Measurements from ENCODE around the gene EEF1AKMT1. TPM values are rescaled to one million over a fixed set of nuclear protein-coding genes. Genes with fewer than 3 reads are reported as not detected.
"Not testable (repeated sequence)": the region's sequence is repeated elsewhere in the genome, so short reads cannot be mapped to it uniquely, and the experiment has no call there.

EEF1AKMT1 gene
- total RNA-seq, 1 donor from 2014 or later: 12.9 TPM

GRCh38 chr13:20776751-20777150 is 3.0 kb upstream of the EEF1AKMT1 start:
- no peak for DNase-seq

DNA sequence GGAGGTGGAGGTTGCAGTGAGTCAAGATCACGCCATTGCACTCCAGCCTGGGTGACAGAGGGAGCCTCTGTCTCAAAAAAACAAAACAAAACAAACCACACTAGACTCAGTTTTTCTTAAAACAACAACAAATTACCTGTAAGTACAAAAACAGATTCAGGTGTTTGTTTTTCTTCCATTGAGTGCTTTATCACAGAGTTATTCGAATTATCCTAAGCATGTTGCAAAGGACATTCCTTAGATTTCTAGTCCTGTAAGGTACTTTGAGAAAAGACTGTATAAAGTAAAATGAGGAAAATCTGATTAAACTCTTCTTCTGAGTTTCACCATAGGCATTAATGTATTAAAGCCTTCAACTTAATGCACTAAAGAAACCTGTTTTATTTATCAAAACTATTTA is 2.2 kb upstream of the EEF1AKMT1 start:
- no peak for DNase-seq

GRCh38 chr13:20774746-20775145 is 985 bp upstream of the EEF1AKMT1 start:
- DNase-seq: no peak

DNA sequence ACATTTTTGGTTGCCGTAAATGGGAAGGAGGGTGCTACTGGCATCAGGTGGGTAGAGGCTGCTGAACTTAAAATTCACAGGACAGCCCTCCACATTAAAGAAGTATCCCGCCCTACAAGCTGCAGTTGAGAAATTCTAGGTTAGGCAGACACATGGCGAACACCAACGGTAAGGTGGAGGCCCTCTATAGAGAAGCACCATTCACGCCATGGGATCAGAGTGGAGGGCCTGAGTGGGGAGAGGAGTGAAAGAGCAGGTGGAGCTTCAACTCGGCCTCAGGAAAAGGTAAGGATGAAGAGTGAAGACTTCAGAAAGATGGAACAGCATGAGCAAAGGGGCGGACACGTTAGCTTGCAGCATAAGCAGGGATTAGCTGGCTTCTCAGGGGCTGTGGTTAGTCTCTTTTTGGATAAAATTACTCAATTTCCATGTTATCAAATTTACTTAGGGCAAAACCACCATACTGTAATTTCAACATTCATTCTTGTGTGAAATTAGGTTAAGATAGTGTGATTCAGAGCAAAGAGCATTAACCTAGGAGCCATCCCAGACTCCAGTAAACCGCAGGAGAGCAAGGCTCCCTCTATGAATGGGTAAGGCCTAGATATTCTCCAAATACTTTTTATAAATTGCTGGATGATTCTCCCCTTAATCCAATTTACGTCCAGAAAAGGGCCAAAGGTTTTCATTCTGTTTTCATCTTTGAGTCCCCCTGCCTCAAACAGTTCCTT is 1.2 kb downstream of the EEF1AKMT1 start:
- DNase-seq: no peak

- DNase-seq: no peak
These were observed 3.9 kb downstream of the EEF1AKMT1 start for GRCh38 chr13:20769834-20770233.

DNA sequence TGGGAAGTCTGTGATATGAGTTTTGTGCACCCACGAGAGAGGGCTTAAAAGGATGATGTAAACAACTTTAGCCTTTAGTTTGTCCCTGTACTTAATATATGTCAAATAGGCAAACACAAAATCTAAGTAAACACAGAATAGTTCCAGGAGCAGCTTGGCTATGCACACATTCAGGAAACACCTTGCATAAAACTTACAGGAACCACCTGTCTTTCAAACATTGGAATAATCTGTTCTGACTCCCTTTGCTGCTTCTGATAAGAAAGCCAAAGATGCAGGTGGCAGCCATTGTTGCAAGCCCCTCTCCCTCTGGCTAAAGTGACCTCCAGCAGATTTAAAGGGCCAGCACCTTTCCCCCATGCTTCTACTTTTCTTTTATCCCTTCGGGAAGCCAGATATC is 4.7 kb downstream of the EEF1AKMT1 start:
- no peak for DNase-seq

DNA sequence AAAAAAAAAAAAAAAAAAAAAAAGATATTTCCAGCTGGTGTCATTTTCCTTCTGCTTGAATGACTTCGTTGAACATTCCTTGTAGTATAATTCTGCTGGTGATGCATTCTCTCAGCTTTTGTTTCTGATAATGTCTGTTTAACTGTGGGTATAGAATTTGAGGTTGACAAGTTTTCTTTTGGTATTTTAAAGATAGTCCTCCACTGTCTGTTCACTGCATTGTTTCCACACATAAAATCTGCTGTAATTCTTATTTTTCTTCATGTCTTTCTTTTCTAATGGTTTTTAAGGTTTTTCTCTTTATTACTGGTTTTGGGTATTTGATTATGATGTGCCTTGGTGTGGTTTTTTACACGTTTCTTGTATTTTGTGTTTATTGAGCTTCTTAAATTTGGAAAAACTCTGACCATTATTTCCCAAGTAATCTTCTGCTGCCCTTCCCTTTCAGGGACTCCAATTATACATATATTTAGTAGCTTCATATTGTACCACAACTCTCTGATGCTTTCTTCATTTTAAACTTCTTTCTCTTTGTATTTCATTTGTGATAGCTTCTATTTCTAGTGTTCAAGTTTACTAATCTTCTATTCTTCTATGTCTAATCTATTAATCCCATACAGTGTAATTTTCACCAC is 6.3 kb downstream of the EEF1AKMT1 start:
- no peak for DNase-seq

GRCh38 chr13:20760872-20761271 is 12.9 kb downstream of the EEF1AKMT1 start:
- no peak for DNase-seq

- no peak for DNase-seq
These were observed 19.8 kb downstream of the EEF1AKMT1 start for GRCh38 chr13:20754009-20754408.

- no peak for DNase-seq
These were observed 24.4 kb downstream of the EEF1AKMT1 start for GRCh38 chr13:20749377-20749776.

DNA sequence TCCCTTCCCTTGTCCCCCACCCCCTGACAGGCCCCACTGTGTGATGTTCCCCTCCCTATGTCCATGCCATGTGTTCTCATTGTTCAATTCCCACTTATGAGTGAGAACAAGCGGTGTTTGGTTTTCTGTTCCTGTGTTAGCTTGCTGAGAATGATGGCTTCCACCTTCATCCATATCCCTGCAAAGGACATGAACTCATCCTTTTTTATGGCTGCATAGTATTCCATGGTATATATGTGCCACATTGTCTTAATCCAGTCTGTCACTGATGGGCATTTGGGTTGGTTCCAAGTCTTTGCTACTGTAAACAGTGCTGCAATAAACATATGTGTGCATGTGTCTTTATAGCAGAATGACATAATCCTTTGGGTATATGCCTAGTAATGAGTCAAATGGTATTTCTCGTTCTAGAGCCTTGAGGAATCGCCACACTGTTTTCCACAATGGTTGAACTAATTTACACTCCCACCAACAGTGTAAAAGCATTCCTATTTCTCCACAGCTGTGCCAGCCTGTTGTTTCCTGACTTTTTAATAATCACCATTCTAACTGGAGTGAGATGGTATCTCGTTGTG is 29.8 kb downstream of the EEF1AKMT1 start:
- not testable (repeated sequence) for DNase-seq

DNA sequence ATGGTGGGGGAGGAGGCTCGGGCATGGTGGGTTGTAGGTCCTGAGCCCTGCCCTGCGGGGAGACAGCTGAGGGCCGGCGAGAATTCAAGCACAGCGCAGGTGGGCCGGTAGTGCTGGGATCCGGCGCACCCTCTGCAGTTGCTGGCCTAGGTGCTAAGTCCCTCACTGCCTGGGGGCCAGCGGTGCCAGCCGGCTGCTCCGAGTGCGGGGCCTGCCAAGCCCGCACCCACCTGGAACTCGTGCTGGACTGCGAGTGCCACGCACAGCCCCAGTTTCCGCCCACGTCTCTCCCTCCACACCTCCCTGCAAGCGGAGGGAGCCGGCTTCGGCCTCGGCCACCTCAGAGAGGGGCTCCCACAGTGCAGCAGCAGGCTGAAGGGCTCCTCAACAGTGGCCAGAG is 33.7 kb downstream of the EEF1AKMT1 start:
- no peak for DNase-seq

DNA sequence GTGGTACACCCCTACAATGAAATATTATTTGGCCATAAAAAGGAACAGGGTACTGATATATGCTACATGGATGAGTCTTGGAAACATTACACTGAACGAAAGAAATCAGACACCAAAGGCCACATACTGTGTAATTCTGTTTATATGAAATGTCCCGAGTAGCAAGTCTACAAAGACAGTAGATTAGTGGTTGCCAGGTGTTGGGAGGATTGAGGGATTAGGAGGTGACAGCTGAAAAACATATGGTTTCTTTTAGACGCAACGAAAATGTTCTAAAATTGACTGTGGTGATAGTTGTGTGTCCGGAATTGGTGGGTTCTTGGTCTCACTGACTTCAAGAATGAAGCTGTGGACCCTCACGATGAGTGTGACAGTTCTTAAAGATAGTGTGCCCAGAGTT is 35.1 kb downstream of the EEF1AKMT1 start:
- DNase-seq: no peak

GRCh38 chr13:20729633-20730585 is 43.9 kb downstream of the EEF1AKMT1 start:
- no peak for DNase-seq

DNA sequence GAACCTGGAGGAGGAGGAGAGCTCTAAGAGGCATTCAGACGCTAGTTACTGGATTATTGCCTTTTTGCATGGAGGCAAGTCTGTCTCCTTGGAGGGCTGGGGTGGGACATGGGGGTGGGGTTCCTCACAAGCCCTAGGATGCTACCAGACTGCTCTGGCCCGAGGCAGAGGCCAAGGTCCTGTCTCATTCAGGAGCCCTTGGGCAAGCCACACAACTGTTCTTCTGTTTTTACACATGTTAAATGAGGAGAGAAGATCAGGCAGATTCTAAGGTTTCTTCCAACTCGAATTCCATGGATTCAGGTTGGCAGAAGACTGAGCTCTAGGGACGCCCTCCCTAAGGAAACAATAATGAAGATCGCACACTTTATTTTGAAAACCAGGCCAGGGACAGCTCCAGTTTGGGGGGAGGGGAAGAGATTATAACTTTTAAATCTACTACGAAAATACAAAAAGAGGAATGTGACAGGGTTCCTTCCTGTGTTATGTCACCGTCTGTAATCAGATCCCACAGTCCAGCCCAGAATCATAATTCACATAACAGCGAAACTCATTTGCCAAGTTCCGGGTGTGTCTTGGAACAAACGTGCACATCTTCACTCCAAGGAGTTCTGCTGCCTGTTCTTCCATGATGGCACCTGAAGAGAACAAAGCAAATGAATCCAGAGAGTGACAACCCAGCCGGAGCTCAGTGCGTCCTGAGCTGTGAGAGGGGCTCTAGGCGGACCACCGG is 45.0 kb downstream of the EEF1AKMT1 start:
- DNase-seq: peak; percentile 80

GRCh38 chr13:20727856-20728255 is 45.9 kb downstream of the EEF1AKMT1 start:
- no peak for DNase-seq

- DNase-seq: no peak
These were observed 52.1 kb downstream of the EEF1AKMT1 start for GRCh38 chr13:20721454-20722357.

- no peak for DNase-seq
These were observed 52.7 kb downstream of the EEF1AKMT1 start for GRCh38 chr13:20721058-20721453.

GRCh38 chr13:20720499-20720898 is 53.3 kb downstream of the EEF1AKMT1 start:
- DNase-seq: no peak

DNA sequence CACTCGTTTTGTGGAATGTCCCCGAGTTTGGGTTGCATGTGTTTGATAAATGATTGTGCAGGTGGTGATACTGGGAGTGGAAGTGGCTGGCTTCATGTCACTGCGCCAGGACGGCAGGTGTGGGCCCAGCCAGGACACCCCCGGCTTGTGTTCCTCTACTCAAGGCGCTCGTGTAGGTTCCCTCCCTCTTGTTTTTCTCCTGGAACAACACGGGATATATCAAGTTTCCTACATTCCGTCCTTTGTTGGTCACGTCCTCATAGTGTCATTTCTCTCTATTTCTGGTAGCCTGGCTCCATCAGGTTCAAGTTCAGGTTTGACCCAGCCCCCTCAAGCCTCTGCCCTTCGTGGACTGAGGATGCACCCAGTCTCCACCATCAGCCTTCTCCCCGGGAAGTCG is 54.0 kb downstream of the EEF1AKMT1 start:
- no peak for DNase-seq
